GM12864 (cell line): ENCODE measurements around the gene PRRG1.
"Not testable (repeated sequence)": the region's sequence is repeated elsewhere in the genome, so short reads cannot be mapped to it uniquely, and the experiment has no call there.

Source experiments
- DNase-seq: peaks from one replicate; pipeline ENCODE4 v3.0.0-alpha.2; 2011; ENCODE audit warnings: low read depth
- H3K4me3 ChIP-seq: 2 replicates; pipeline ENCODE4 v1.5.1; 2011; ENCODE audit warnings: mild to moderate bottlenecking, low read depth, low read length, control low read depth
- CTCF ChIP-seq: IDR thresholded peaks from 2 replicates; pipeline ENCODE4 v1.5.1; 2011; ENCODE audit warnings: low read depth, mild to moderate bottlenecking, moderate library complexity, low read length, control low read depth, inconsistent platforms; ENCODE audit errors: missing control alignments

The PRRG1 gene

GRCh38 chrX:37462346-37462745, 113.2 kb downstream of the PRRG1 start:
- no peak for DNase-seq
- no peak overlapping the region for H3K4me3 ChIP-seq

GRCh38 chrX:37468124-37468739, 119.1 kb downstream of the PRRG1 start:
- no peak for DNase-seq
- no peak for TF ChIP-seq CTCF
- no peak overlapping the region for H3K4me3 ChIP-seq

More at GRCh38 chrX:37462346-37462745, 113.2 kb downstream of the PRRG1 start:
- no peak for TF ChIP-seq CTCF

- H3K4me3 ChIP-seq, result no peak overlapping the region
- no peak for DNase-seq
- no peak for TF ChIP-seq CTCF
These were observed 121.5 kb downstream of the PRRG1 start for GRCh38 chrX:37470711-37471110.

GRCh38 chrX:37472836-37473235, 123.7 kb downstream of the PRRG1 start:
- no peak for DNase-seq
- no peak for TF ChIP-seq CTCF
- no peak overlapping the region for H3K4me3 ChIP-seq

GRCh38 chrX:37474478-37474877, 125.3 kb downstream of the PRRG1 start:
- DNase-seq, result no peak
- H3K4me3 ChIP-seq, result no peak overlapping the region
- no peak for TF ChIP-seq CTCF

- no peak overlapping the region for H3K4me3 ChIP-seq
- TF ChIP-seq CTCF, result no peak
These were observed 127.5 kb downstream of the PRRG1 start for GRCh38 chrX:37476571-37477170.

GRCh38 chrX:37484335-37484734, 135.2 kb downstream of the PRRG1 start:
- H3K4me3 ChIP-seq, DNase-seq: not testable (repeated sequence)

More at GRCh38 chrX:37476571-37477170, 127.5 kb downstream of the PRRG1 start:
- no peak for DNase-seq
